Endothelial cell of umbilical vein (primary cell): ENCODE results near the gene NFATC2. TPM values are rescaled to one million over a fixed set of nuclear protein-coding genes. Genes with fewer than 3 reads are reported as not detected.

ENCODE experiments used
- BruUV-seq: library from RNA; stranded (reverse); fragments of 400-500 nt; replicated peaks from 2 replicates; lab custom pipeline; 2021; lab: Mats Ljungman, UMichigan
- CTCF ChIA-PET: fragments of 300-600, 350-600 bp; sonication (Branson Sonifier 250); formaldehyde crosslinking; loops from one replicate; lab custom pipeline; 2021; ENCODE audit warnings: antibody characterized with exemption, inconsistent platforms; lab: Charles Lee
- POLR2A ChIA-PET: fragments of 300-600, 350-600 bp; sonication (Branson Sonifier 250); formaldehyde crosslinking; loops from one replicate; lab custom pipeline; 2021; ENCODE audit warnings: antibody characterized with exemption, inconsistent platforms; lab: Charles Lee
- DNase-seq: peaks from one replicate; pipeline ENCODE4 v3.0.0-alpha.2; 2011; ENCODE audit warnings: low read depth, low spot score
- FAIRE-seq: peaks from 2 replicates; lab custom pipeline; 2011; peaks lifted over from hg19 to GRCh38; lab: Jason Lieb, UNC
- H2AFZ ChIP-seq: 2 replicates; pipeline ENCODE4 v1.6.0; 2012; ENCODE audit warnings: low read depth, low read length, control low read depth, inconsistent platforms
- H3K27ac ChIP-seq: 2 replicates; pipeline ENCODE4 v1.5.1; 2011; ENCODE audit warnings: low read depth, mild to moderate bottlenecking, control low read depth, low read length, moderate library complexity; ENCODE audit not compliant: insufficient read depth
- H3K27me3 ChIP-seq, 2 experiments: 2 replicates each; pipeline versions ENCODE4 v1.6.0 to v1.6.1; 2011; ENCODE audit warnings: low read length in 2 of 2, mixed read lengths in 1 of 2; ENCODE audit not compliant: control insufficient read depth in 2 of 2, insufficient read depth in 2 of 2
- H3K36me3 ChIP-seq, 2 experiments: 2 replicates in 1 of 2; 3 replicates in 1 of 2; pipeline ENCODE4 v1.5.1; 2011; ENCODE audit warnings: low read length in 2 of 2, mild to moderate bottlenecking in 1 of 2, moderate library complexity in 1 of 2; ENCODE audit not compliant: control insufficient read depth in 2 of 2, insufficient read depth in 2 of 2; ENCODE audit errors: extremely low read depth in 1 of 2
- H3K4me1 ChIP-seq: 3 replicates; pipeline ENCODE4 v1.5.1; 2011; ENCODE audit warnings: mild to moderate bottlenecking, low read length; ENCODE audit not compliant: control insufficient read depth, insufficient read depth; ENCODE audit errors: extremely low read depth
- H3K4me2 ChIP-seq: 2 replicates; pipeline ENCODE4 v1.6.1; 2011; ENCODE audit warnings: low read length, control low read depth, mixed read lengths; ENCODE audit not compliant: insufficient read depth
- H3K4me3 ChIP-seq, 3 experiments: fragments of 200-600 bp in 1 of 3; sonication (generic), shearing (Covaris generic) in 1 of 3; replicated peaks in 1 of 3; 2 replicates each; pipeline ENCODE4 v1.5.1; 2011 to 2016; ENCODE audit warnings: control low read depth in 3 of 3, low read length in 3 of 3, mild to moderate bottlenecking in 2 of 3, inconsistent platforms in 1 of 3, low read depth in 1 of 3, moderate library complexity in 1 of 3; ENCODE audit not compliant: insufficient read depth in 1 of 3
- H3K79me2 ChIP-seq: 2 replicates; pipeline ENCODE4 v1.6.0; 2012; ENCODE audit warnings: low read length, inconsistent platforms; ENCODE audit not compliant: control insufficient read depth, insufficient read depth
- H3K9ac ChIP-seq: replicated peaks from 2 replicates; pipeline ENCODE3; 2011; ENCODE audit warnings: low read length, control low read depth; ENCODE audit not compliant: insufficient read depth; ENCODE audit errors: extremely low read depth
- H3K9me1 ChIP-seq: replicated peaks from 3 replicates; pipeline ENCODE4 v1.6.0; 2011; ENCODE audit warnings: mild to moderate bottlenecking, low read length; ENCODE audit not compliant: control insufficient read depth, insufficient read depth; ENCODE audit errors: extremely low read depth
- H3K9me3 ChIP-seq: replicated peaks from 2 replicates; pipeline ENCODE4 v1.5.1; 2012; ENCODE audit warnings: low read length, inconsistent platforms; ENCODE audit not compliant: control insufficient read depth, insufficient read depth
- H4K20me1 ChIP-seq: replicated peaks from 2 replicates; pipeline ENCODE3; 2011; ENCODE audit warnings: mild to moderate bottlenecking, low read length; ENCODE audit not compliant: control insufficient read depth, insufficient read depth; ENCODE audit errors: extremely low read depth
- EZH2 ChIP-seq: IDR thresholded peaks from 2 replicates; pipeline ENCODE4 v1.6.1; 2012; ENCODE audit warnings: borderline replicate concordance, low read depth, mild to moderate bottlenecking, moderate library complexity, low read length, inconsistent platforms; ENCODE audit not compliant: severe bottlenecking
- FOS ChIP-seq: IDR thresholded peaks from 2 replicates; pipeline ENCODE4 v1.6.1; 2011; ENCODE audit warnings: mild to moderate bottlenecking, low read length, moderate library complexity, borderline replicate concordance; ENCODE audit not compliant: insufficient read depth
- GATA2 ChIP-seq: IDR thresholded peaks from 2 replicates; pipeline ENCODE4 v1.7.0; 2011; ENCODE audit warnings: low read depth, mild to moderate bottlenecking, moderate library complexity, mixed read lengths, low read length; ENCODE audit not compliant: insufficient read length, insufficient read depth
- JUN ChIP-seq: IDR thresholded peaks from 2 replicates; pipeline ENCODE4 v1.6.1; 2011; ENCODE audit warnings: borderline replicate concordance, low read depth; ENCODE audit not compliant: insufficient read length, insufficient read depth
- MYC ChIP-seq: IDR thresholded peaks from one replicate; pipeline ENCODE4 v1.6.1; 2011; ENCODE audit warnings: mild to moderate bottlenecking, low read depth, low read length
- POLR2A ChIP-seq: IDR thresholded peaks from 2 replicates; pipeline ENCODE4 v1.6.1; 2012; ENCODE audit warnings: low read depth, mild to moderate bottlenecking, control low read depth, low read length
- POLR2AphosphoS5 ChIP-seq: IDR thresholded peaks from 2 replicates; pipeline ENCODE4 v1.6.1; 2012; ENCODE audit warnings: low read depth, mild to moderate bottlenecking, control low read depth, low read length, moderate library complexity; ENCODE audit not compliant: insufficient read depth
- dilution Hi-C: fragments of 300-500 bp; cut with MboI; formaldehyde crosslinking; loops from one replicate; pipeline ENCODE4 v1.15.0; 2019; ENCODE audit warnings: low sequenced_read_pairs; ENCODE audit not compliant: extremely low pct_ligation_motif_present
- intact Hi-C: fragments of 100-400 bp; cut with micrococcal nuclease; formaldehyde crosslinking; loops from one replicate; pipeline ENCODE4 v1.10.0; 2022
- polyA plus RNA-seq, 4 experiments: library from polyadenylated mRNA; depleted of rRNA in 3 of 4; stranded (reverse) in 3 of 4; unstranded in 1 of 4; fragments of >200 nt; gene quantifications; 2 replicates each; pipeline versions ENCODE4 v1.2.1 to v1.2.3, GENCODE V29; 2011 to 2012; ENCODE audit warnings: missing spikeins in 1 of 4
- total RNA-seq: library from RNA; stranded (reverse); gene quantifications from 2 replicates; pipeline ENCODE4 v1.2.3, GENCODE V29; 2021
- TF ChIP-seq, protein P1 (sequence below): IDR thresholded peaks from 2 replicates; pipeline ENCODE4 v1.6.1; 2011; ENCODE audit not compliant: insufficient read depth, insufficient read length
- TF ChIP-seq, protein P2 (sequence below), 2 donors: IDR thresholded peaks; 1 replicate in 1 of 2; 2 replicates in 1 of 2; pipeline ENCODE4 v1.5.1; 2011; ENCODE audit warnings: low read length in 2 of 2, mild to moderate bottlenecking in 2 of 2, moderate library complexity in 2 of 2, control low read depth in 1 of 2, inconsistent platforms in 1 of 2, low read depth in 1 of 2; ENCODE audit not compliant: insufficient read depth in 1 of 2; ENCODE audit errors: extremely low read depth in 1 of 2

NFATC2 gene
- total and polyA plus RNA-seq, 2 donors (not counting 3 experiments of a cell fraction or from before 2014, with no cell fraction given), result 3.1 to 13.0 TPM

DNA sequence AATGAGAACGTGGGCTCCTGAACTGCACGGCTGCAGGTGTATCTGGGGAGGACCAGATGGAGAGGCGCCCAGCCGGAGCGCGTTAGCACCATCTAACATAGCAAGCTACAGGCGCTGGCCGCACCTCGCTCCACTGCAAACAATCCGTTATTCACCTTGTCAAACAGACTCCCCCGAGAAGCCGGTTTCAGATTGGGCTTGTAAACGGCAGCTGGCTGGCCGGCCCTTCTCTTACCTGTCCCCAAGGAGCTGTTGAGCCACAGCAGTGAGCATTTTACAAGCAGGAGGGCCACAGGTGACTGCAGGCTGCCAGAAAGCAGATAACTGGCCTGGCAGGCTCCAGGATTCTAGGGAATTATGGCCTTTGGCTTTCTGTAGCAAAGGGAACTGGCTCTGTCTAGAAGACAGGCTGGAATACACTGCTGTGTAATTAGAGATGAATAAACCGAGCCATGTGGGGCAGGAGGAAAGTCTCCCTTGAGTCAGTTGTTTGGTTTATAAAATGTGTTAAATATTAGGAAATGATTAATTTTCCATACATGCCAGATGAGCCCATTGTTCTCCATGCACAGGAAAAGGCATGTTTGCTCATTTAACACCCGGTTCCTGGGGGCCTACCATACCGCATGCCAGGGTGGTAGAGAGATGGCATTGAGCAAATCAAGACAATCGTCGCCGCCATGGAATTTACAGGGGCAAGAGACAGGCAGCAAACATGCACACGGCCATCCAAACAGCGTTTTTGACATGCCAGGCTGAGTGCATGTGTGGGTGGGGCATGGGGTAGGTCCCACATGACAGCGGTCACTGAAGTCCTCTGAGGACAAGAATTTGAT, 159.3 kb downstream of the NFATC2 start:
- intact Hi-C loops, result loop anchor here (1.0 to 2.0 kb wide), 4 partner anchors 9 to 74 kb away; no protein-coding TSS in a partner anchor
- BruUV-seq, result TSS peak; percentile 88
- H3K9ac ChIP-seq, result peak overlapping the region; percentile 71
- H3K9me3 ChIP-seq, result no peaks in the 10 kb centered on the region
- dilution Hi-C loops, result no loop called here
- no peaks in the 10 kb centered on the region for H3K36me3 ChIP-seq
- peak; percentile 88 for DNase-seq
- TF ChIP-seq MYC (peak; percentile 8), JUN (peak; percentile 79), POLR2A (no peak), EZH2 (no peak), POLR2AphosphoS5 (peak; percentile 81), GATA2 (peak; percentile 43), FOS (peak; percentile 91)
- TF ChIP-seq, protein P1, sequence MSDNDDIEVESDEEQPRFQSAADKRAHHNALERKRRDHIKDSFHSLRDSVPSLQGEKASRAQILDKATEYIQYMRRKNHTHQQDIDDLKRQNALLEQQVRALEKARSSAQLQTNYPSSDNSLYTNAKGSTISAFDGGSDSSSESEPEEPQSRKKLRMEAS, result peak; percentile 55
- TF ChIP-seq, protein P2, sequence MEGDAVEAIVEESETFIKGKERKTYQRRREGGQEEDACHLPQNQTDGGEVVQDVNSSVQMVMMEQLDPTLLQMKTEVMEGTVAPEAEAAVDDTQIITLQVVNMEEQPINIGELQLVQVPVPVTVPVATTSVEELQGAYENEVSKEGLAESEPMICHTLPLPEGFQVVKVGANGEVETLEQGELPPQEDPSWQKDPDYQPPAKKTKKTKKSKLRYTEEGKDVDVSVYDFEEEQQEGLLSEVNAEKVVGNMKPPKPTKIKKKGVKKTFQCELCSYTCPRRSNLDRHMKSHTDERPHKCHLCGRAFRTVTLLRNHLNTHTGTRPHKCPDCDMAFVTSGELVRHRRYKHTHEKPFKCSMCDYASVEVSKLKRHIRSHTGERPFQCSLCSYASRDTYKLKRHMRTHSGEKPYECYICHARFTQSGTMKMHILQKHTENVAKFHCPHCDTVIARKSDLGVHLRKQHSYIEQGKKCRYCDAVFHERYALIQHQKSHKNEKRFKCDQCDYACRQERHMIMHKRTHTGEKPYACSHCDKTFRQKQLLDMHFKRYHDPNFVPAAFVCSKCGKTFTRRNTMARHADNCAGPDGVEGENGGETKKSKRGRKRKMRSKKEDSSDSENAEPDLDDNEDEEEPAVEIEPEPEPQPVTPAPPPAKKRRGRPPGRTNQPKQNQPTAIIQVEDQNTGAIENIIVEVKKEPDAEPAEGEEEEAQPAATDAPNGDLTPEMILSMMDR (IDR thresholded peaks at IDR 0.05; ENCODE audit: extremely low read depth in 1 of 2, insufficient read depth in 1 of 2, low read depth in 1 of 2, low read length in 2 of 2), result no peak
- H3K9me1 ChIP-seq, result no peaks in the 10 kb centered on the region
- H3K27ac ChIP-seq, result peak overlapping the region; percentile 84
- H4K20me1 ChIP-seq, result no peaks in the 10 kb centered on the region
- no peaks in the 10 kb centered on the region for H3K27me3 ChIP-seq
- FAIRE-seq, result peak; percentile 97
- peaks cover 39% of the 10 kb centered on the region for H3K4me1 ChIP-seq
- CTCF ChIA-PET, result interaction anchor here (1.2 to 1.5 kb wide), 2 partner anchors 11 to 211 kb away, joined by 3 to 4 read pairs; no protein-coding TSS in a partner anchor
- H3K79me2 ChIP-seq, result no peaks in the 10 kb centered on the region
- POLR2A ChIA-PET, result no interaction called here
- peak overlapping the region; percentile 26 for H3K4me2 ChIP-seq
- no peak overlapping the region for H3K4me3 ChIP-seq
- no peak overlapping the region for H2AFZ ChIP-seq
